GM12873 (cell line): ENCODE data around the gene EXOC6.

Experiments used
- TF ChIP-seq, protein P1 (sequence below): IDR thresholded peaks from 2 replicates; pipeline ENCODE4 v1.5.1; 2012; ENCODE audit warnings: low read depth, mild to moderate bottlenecking, moderate library complexity, low read length, control low read depth; ENCODE audit not compliant: insufficient read depth; ENCODE audit errors: missing control alignments

Gene EXOC6

DNA sequence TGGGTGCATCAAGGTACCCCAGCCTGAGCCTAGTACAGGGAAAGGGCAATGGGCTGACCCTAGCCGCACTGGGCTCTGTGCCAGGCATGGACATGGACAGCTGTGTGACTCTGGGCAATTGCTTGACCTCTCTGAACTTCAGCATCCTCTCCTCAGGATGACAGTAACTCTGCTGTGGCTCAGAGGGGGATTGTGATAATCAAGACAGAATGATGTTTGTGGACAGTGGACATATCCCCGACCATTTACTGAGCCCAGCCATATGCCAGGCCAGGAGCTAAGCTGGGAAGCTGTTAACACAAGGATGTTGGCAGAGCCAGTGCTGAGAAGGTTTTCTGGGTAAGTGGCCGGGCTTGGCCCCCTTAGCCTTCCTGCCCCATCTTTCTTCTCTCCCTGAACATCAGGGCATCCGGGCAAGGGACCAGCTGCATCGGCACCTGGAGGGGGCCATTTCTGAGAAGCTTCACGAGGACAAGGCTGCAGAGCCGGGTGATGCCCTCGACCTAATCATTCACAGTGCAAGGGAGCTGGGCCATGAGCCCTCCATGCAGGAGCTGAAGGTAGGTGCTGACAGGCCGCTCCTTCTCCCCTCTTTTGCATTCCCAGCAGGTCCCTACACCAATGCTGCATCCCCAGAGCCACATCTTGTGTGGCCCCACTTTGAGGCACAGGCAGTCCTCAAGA is 215.8 kb downstream of the EXOC6 start:
- TF ChIP-seq, protein P1, sequence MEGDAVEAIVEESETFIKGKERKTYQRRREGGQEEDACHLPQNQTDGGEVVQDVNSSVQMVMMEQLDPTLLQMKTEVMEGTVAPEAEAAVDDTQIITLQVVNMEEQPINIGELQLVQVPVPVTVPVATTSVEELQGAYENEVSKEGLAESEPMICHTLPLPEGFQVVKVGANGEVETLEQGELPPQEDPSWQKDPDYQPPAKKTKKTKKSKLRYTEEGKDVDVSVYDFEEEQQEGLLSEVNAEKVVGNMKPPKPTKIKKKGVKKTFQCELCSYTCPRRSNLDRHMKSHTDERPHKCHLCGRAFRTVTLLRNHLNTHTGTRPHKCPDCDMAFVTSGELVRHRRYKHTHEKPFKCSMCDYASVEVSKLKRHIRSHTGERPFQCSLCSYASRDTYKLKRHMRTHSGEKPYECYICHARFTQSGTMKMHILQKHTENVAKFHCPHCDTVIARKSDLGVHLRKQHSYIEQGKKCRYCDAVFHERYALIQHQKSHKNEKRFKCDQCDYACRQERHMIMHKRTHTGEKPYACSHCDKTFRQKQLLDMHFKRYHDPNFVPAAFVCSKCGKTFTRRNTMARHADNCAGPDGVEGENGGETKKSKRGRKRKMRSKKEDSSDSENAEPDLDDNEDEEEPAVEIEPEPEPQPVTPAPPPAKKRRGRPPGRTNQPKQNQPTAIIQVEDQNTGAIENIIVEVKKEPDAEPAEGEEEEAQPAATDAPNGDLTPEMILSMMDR = no peak

DNA sequence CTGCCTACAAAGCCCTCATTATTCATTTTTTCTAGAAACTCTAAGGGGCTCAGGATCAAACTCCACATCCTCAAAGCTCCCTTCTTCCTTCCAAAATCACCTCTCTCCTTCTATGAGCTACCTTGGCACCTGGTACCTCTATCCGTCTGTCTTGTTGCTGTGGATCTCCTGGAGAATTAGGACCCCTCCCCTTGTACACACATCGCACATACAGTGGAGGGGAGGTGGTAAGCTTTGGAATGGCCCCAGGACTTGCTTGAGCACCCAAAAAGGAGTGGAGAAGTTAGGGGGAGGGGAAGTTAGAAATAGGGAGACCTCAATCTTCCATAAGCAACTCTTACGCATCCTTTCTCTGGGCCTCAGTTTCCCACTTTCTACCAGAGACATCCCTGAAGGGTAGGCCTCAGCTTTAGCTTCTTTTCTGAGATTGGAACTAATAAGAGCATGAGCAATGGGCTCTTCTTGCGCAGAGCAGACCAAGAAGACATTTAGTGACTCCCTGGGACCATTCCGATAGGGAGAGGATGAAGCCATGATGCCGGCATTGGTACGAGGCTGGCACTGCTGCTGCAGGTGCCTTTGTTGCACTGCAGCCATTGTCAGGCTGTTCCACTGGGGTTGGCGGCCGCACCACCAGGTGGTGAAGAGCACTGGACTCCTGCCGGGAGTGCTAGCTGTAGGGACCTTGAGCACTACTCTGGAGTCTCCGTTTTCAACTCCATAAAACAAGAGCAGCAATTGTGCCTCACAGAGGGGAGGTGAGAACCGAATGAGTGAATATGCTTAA is 216.7 kb downstream of the EXOC6 start:
- TF ChIP-seq, protein P1 = no peak

DNA sequence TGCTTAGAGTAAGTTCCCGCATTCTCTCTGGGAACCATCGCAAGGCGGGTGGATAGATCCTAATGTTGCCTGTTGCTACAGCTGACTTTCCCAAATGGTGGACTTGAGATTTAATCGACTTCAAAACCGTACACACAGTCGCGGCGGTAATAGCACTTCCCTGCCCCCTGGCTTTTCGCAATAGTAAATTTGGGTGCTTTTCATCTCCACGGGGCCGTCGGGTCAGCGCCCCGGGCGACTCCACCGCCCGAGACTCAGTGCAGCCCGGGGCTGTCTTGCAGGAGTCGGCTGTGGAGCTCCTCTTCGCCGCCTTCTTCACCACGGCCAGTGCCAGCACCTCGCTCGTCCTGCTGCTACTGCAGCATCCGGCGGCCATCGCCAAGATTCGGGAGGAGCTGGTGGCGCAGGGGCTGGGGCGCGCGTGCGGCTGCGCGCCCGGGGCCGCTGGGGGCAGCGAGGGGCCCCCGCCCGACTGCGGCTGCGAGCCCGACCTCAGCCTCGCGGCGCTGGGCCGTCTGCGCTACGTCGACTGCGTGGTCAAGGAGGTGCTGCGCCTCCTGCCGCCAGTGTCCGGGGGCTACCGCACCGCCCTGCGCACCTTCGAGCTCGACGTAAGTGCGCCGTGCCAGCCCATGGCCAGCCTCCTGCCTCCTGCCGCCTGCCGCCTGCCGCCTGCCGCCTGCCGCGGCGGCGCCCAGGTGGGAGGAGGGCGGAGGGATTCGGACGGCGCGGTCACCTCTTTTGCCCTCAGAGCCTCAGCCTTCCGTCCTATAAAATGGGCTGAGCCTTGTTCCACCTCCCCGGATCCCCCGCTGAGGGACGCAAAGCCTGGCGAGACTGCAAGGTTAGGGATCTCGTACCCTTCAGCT is 217.6 kb downstream of the EXOC6 start:
- TF ChIP-seq, protein P1 = no peak

DNA sequence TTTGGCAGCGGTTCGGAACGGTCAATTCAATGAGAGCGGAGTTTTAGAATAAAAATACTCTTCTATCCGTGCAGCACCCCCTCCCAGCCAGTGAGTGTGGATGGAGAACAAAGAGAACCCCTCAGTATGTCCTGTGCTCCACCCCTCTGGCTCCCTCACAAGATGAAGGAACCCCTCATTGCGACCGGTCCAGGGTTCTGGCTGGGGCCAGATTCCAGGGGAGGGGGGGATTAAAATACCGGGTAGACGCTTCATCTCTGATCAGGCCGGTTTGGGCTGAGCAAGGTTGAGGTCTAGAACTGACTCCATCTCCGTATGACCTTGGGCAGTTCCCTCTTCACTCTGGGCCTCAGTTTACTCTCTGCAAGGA is 218.2 kb downstream of the EXOC6 start:
- TF ChIP-seq, protein P1 = no peak

DNA sequence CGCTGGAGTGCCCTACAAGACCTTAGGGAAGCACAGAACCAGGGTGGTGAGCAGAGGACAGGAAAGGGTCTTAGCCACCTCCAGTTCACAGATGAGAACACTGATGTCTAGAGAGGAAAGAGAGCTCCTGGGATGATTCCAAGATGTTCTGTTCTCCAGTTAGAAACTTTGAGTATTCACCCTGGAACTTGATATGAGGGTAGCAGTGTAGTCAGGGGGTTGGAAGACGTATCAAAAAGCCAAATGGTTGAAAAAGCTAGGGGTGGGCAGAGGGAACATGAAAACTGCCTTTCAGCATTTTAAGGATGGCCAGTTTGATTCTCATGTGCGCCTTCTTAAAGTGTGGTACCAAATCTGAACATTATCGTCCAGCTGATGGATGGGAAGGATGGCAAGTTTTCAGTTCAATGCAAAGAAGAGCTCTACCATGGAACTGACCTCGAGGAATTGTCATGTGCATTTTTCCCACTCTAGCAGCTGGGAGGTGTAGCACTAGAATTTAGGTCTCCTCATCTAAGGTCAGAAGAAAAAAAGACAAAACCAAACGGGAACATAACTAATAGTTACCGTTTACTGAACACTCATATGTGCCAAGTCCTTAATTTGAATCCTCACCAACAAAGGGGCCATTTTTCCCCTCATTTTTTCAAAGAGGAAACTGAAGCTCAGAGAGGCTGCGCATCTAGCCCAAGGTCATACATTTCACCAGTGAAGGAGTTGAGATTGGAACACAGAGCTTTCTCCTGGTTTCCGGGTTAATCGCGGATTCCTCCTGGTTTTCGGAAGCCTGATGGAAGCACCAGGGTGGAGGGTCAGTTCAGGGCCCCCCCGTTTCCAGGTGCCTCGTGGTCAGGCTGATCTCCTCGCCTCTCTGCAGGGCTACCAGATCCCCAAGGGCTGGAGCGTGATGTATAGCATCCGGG is 219.4 kb downstream of the EXOC6 start:
- TF ChIP-seq, protein P1 = no peak

DNA sequence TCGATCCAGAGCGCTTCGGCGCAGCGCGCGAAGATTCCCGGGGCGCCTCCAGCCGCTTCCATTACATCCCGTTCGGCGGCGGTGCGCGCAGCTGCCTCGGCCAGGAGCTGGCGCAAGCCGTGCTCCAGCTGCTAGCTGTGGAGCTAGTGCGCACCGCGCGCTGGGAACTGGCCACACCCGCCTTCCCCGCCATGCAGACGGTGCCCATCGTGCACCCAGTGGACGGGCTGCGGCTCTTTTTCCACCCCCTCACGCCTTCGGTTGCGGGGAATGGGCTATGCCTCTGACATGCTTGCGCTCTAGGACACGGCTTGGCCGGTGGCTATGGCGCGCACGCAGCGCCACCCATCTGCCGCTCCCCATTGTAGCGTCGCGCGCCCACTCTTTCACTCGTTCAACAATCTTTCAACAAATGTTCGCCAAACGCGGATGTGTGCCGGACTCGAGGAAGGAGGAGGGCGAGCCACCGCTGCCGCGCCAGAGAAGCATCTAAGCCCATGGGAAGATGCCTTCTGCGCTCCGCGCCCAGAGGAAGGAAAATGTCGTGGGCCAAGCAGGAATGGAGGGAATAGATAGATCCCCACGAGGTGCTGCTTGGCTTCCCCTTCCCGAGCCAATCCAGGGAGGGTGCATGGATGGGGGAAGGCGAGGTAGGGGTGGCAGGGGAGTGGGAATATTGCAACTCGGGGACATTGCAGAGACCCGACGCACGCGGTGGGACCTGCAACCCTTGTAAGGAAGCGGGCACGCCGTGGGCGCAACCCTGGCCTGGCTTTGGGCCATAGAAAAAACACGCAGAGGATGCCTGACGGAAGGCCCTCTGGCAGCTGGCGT is 220.3 kb downstream of the EXOC6 start:
- TF ChIP-seq, protein P1 = no peak
